GM23338 (cell line): ENCODE results near the gene DGKB. TPM values are rescaled to one million over a fixed set of nuclear protein-coding genes. Genes with fewer than 3 reads are reported as not detected.

Source experiments
- ATAC-seq: fragments of 200-7000 bp; cut with Tn5 transposase; 3 replicates; pipeline ENCODE4 v1.9.1; 2020
- DNase-seq: peaks from one replicate; pipeline ENCODE4 v3.0.0-alpha.2; 2015; ENCODE audit warnings: low spot score
- H2AFZ ChIP-seq: fragments of 200-600 bp; sonication (generic); 2 replicates; pipeline ENCODE4 v1.8.0; 2016; ENCODE audit warnings: antibody characterized with exemption, mild to moderate bottlenecking, moderate library complexity
- H3F3A ChIP-seq: fragments of 200-600 bp; sonication (generic); replicated peaks from 2 replicates; pipeline ENCODE4 v1.8.0; 2017; ENCODE audit warnings: antibody characterized with exemption, mixed run types, low read depth
- H3K27ac ChIP-seq: fragments of 200-600 bp; sonication (generic); 2 replicates; pipeline ENCODE4 v1.6.1; 2016; ENCODE audit warnings: low read depth
- H3K27me3 ChIP-seq: fragments of 200-600 bp; sonication (generic); 2 replicates; pipeline ENCODE4 v1.8.0; 2016; ENCODE audit warnings: mild to moderate bottlenecking, mixed run types, moderate library complexity; ENCODE audit not compliant: insufficient read depth
- H3K36me3 ChIP-seq: fragments of 200-600 bp; sonication (generic); 2 replicates; pipeline ENCODE4 v1.8.0; 2016; ENCODE audit warnings: mild to moderate bottlenecking; ENCODE audit not compliant: insufficient read depth
- H3K4me1 ChIP-seq: fragments of 200-600 bp; sonication (generic); 2 replicates; pipeline ENCODE4 v1.8.0; 2016; ENCODE audit warnings: mild to moderate bottlenecking, moderate library complexity; ENCODE audit not compliant: insufficient read depth
- H3K4me2 ChIP-seq: fragments of 200-600 bp; sonication (generic); 2 replicates; pipeline ENCODE4 v1.7.1; 2017; ENCODE audit warnings: mixed run types
- H3K4me3 ChIP-seq: fragments of 200-600 bp; sonication (generic); 2 replicates; pipeline ENCODE4 v1.6.1; 2016; ENCODE audit warnings: mixed run types
- H3K79me2 ChIP-seq: fragments of 200-600 bp; sonication (generic); replicated peaks from 2 replicates; pipeline ENCODE4 v1.8.0; 2017; ENCODE audit warnings: mild to moderate bottlenecking; ENCODE audit not compliant: insufficient read depth
- H3K9me2 ChIP-seq: fragments of 200-600 bp; sonication (generic); 2 replicates; pipeline ENCODE4 v1.8.0; 2017; ENCODE audit not compliant: insufficient read depth
- H4K20me1 ChIP-seq: fragments of 200-600 bp; sonication (generic); replicated peaks from 2 replicates; pipeline ENCODE4 v1.8.0; 2017; ENCODE audit warnings: mild to moderate bottlenecking; ENCODE audit not compliant: insufficient read depth
- H3K27ac Mint-ChIP-seq: 2 replicates; pipeline ENCODE4 v1.8.0; 2020; ENCODE audit warnings: inconsistent platforms, mild to moderate bottlenecking, moderate library complexity, mixed read lengths
- H3K27me3 Mint-ChIP-seq: 3 replicates; pipeline ENCODE4 v1.8.0; 2022; ENCODE audit warnings: low read depth, mild to moderate bottlenecking, moderate library complexity, mixed read lengths, inconsistent platforms; ENCODE audit not compliant: insufficient read depth, poor library complexity
- H3K36me3 Mint-ChIP-seq: 3 replicates; pipeline ENCODE4 v1.8.0; 2021; ENCODE audit warnings: low read depth, mild to moderate bottlenecking, inconsistent platforms, moderate library complexity, mixed read lengths
- H3K4me1 Mint-ChIP-seq: 3 replicates; pipeline ENCODE4 v1.8.0; 2020; ENCODE audit warnings: mild to moderate bottlenecking, inconsistent platforms, mixed read lengths
- H3K4me3 Mint-ChIP-seq: 3 replicates; pipeline ENCODE4 v1.8.0; 2021; ENCODE audit warnings: moderate library complexity, mild to moderate bottlenecking, inconsistent platforms, mixed read lengths
- H3K9me3 Mint-ChIP-seq: 3 replicates; pipeline ENCODE4 v1.8.0; 2020; ENCODE audit warnings: moderate library complexity, mild to moderate bottlenecking, inconsistent platforms, mixed read lengths
- CREB1 ChIP-seq: fragments of 250-450 bp; sonication (Bioruptor Pico); IDR thresholded peaks from 2 replicates; pipeline ENCODE4 v1.5.0; 2020; ENCODE audit warnings: low read depth, mild to moderate bottlenecking, moderate library complexity
- ETS1 ChIP-seq: IDR thresholded peaks from 2 replicates; pipeline ENCODE4 v1.6.1; 2016; ENCODE audit warnings: antibody characterized with exemption
- EZH2 ChIP-seq: fragments of 200-600 bp; sonication (generic); IDR thresholded peaks from one replicate; pipeline ENCODE4 v1.8.0; 2017; ENCODE audit warnings: antibody characterized with exemption, mild to moderate bottlenecking, low read depth; ENCODE audit not compliant: unreplicated experiment
- EZH2phosphoT487 ChIP-seq: fragments of 200-600 bp; sonication (generic); IDR thresholded peaks from one replicate; pipeline ENCODE4 v1.8.1; 2018; ENCODE audit warnings: antibody characterized with exemption; ENCODE audit not compliant: unreplicated experiment
- JUNB ChIP-seq: IDR thresholded peaks from one replicate; pipeline ENCODE4 v1.6.1; 2016; ENCODE audit warnings: antibody characterized with exemption; ENCODE audit not compliant: unreplicated experiment
- NANOG ChIP-seq: IDR thresholded peaks from 2 replicates; pipeline ENCODE4 v1.6.1; 2016; ENCODE audit warnings: antibody characterized with exemption, borderline replicate concordance
- POLR2AphosphoS5 ChIP-seq: IDR thresholded peaks from 2 replicates; pipeline ENCODE4 v1.6.1; 2016; ENCODE audit warnings: antibody characterized with exemption, low read depth
- STAT1 ChIP-seq: IDR thresholded peaks from one replicate; pipeline ENCODE4 v1.6.1; 2016; ENCODE audit warnings: antibody characterized with exemption; ENCODE audit not compliant: unreplicated experiment
- ZNF114 ChIP-seq: fragments of 250-450 bp; sonication (Bioruptor Pico); IDR thresholded peaks from 2 replicates; pipeline ENCODE4 v1.5.0; 2020; ENCODE audit warnings: mild to moderate bottlenecking, moderate library complexity
- ZNF331 ChIP-seq: fragments of 250-450 bp; sonication (Bioruptor Pico); IDR thresholded peaks from 2 replicates; pipeline ENCODE4 v1.5.0; 2020; ENCODE audit warnings: low read depth, mild to moderate bottlenecking, moderate library complexity
- ZNF462 ChIP-seq: fragments of 250-450 bp; sonication (Bioruptor Pico); IDR thresholded peaks from 2 replicates; pipeline ENCODE4 v1.5.0; 2020; ENCODE audit warnings: mild to moderate bottlenecking, moderate library complexity
- polyA plus RNA-seq: library from polyadenylated mRNA; unstranded; fragments of >200 nt; fragmentation: Nextera tagmentation; extraction: Ambion mirVana; gene quantifications from 2 replicates; pipeline ENCODE4 v1.2.1, GENCODE V29; 2016
- total RNA-seq: library from RNA; depleted of rRNA; stranded (reverse); fragments of >200 nt; shearing (Covaris generic); gene quantifications from 2 replicates; pipeline ENCODE4 v1.2.3, GENCODE V29; 2014
- TF ChIP-seq, protein P1 (sequence below), 2 experiments: fragments of 200-600 bp in 1 of 2; sonication (generic) in 1 of 2; conservative IDR thresholded peaks; 2 replicates each; pipeline versions ENCODE4 v1.5.1 to v1.6.1; 2016 to 2017; ENCODE audit warnings: antibody characterized with exemption in 2 of 2, low read depth in 2 of 2, mild to moderate bottlenecking in 2 of 2, moderate library complexity in 1 of 2
- TF ChIP-seq, protein P2 (sequence below): IDR thresholded peaks from one replicate; pipeline ENCODE4 v1.6.1; 2018; ENCODE audit warnings: antibody characterized with exemption; ENCODE audit not compliant: unreplicated experiment

Gene DGKB
- total and polyA plus RNA-seq, 2 experiments from 2014 or later: 4.8 to 11.5 TPM

DNA sequence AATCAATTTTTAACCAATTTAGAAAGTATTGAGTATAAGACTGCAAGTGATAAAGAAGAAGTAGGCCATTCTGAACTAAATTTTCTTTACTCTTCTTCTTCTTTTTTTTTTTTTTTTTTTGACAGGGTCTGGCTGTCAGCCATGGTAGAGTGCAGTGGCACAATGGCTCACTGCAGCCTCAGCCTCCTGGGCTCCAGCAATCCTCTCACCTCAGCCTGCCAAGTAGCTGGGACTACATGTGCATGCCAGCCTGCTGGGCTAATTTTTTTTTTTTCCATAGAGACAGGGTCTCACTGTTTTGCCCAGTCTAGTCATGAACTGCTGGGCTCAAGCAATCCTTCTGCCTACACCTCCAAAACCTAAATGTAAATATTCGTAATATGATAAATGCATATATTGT lies 63.2 kb downstream of the DGKB start:
- no peaks in the 10 kb centered on the region for H3K27me3 Mint-ChIP-seq
- no peak overlapping the region for H3K4me3 Mint-ChIP-seq
- H3K9me3 Mint-ChIP-seq: no peaks in the 10 kb centered on the region
- peaks cover 37% of the 10 kb centered on the region for H3K4me1 Mint-ChIP-seq
- DNase-seq: no peak
- peaks cover 34% of the 10 kb centered on the region for H3K4me1 ChIP-seq
- no peak overlapping the region for H3K27ac ChIP-seq
- no peak overlapping the region for H3K4me2 ChIP-seq
- TF ChIP-seq ZNF114 (CRISPR knock-in tag): no peak
- no peak for TF ChIP-seq ZNF462
- TF ChIP-seq, protein P1, sequence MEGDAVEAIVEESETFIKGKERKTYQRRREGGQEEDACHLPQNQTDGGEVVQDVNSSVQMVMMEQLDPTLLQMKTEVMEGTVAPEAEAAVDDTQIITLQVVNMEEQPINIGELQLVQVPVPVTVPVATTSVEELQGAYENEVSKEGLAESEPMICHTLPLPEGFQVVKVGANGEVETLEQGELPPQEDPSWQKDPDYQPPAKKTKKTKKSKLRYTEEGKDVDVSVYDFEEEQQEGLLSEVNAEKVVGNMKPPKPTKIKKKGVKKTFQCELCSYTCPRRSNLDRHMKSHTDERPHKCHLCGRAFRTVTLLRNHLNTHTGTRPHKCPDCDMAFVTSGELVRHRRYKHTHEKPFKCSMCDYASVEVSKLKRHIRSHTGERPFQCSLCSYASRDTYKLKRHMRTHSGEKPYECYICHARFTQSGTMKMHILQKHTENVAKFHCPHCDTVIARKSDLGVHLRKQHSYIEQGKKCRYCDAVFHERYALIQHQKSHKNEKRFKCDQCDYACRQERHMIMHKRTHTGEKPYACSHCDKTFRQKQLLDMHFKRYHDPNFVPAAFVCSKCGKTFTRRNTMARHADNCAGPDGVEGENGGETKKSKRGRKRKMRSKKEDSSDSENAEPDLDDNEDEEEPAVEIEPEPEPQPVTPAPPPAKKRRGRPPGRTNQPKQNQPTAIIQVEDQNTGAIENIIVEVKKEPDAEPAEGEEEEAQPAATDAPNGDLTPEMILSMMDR (conservative IDR thresholded peaks at IDR 0.05; ENCODE audit: low read depth in 2 of 2): no peak
- TF ChIP-seq, protein P2, sequence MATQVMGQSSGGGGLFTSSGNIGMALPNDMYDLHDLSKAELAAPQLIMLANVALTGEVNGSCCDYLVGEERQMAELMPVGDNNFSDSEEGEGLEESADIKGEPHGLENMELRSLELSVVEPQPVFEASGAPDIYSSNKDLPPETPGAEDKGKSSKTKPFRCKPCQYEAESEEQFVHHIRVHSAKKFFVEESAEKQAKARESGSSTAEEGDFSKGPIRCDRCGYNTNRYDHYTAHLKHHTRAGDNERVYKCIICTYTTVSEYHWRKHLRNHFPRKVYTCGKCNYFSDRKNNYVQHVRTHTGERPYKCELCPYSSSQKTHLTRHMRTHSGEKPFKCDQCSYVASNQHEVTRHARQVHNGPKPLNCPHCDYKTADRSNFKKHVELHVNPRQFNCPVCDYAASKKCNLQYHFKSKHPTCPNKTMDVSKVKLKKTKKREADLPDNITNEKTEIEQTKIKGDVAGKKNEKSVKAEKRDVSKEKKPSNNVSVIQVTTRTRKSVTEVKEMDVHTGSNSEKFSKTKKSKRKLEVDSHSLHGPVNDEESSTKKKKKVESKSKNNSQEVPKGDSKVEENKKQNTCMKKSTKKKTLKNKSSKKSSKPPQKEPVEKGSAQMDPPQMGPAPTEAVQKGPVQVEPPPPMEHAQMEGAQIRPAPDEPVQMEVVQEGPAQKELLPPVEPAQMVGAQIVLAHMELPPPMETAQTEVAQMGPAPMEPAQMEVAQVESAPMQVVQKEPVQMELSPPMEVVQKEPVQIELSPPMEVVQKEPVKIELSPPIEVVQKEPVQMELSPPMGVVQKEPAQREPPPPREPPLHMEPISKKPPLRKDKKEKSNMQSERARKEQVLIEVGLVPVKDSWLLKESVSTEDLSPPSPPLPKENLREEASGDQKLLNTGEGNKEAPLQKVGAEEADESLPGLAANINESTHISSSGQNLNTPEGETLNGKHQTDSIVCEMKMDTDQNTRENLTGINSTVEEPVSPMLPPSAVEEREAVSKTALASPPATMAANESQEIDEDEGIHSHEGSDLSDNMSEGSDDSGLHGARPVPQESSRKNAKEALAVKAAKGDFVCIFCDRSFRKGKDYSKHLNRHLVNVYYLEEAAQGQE: no peak
- no peak for TF ChIP-seq POLR2AphosphoS5
- TF ChIP-seq EZH2: no peak
- TF ChIP-seq EZH2phosphoT487: no peak
- no peak for TF ChIP-seq CREB1
- no peak for TF ChIP-seq ETS1
- TF ChIP-seq JUNB: no peak
- TF ChIP-seq NANOG: no peak
- no peak for TF ChIP-seq STAT1
- no peak for TF ChIP-seq ZNF331 (CRISPR knock-in tag)
- H3F3A ChIP-seq: no peaks in the 10 kb centered on the region
- no peaks in the 10 kb centered on the region for H3K36me3 ChIP-seq
- no peaks in the 10 kb centered on the region for H3K36me3 Mint-ChIP-seq
- no peak overlapping the region for H2AFZ ChIP-seq
- ATAC-seq: no peak
- no peaks in the 10 kb centered on the region for H3K9me2 ChIP-seq
- no peaks in the 10 kb centered on the region for H3K27me3 ChIP-seq
- no peaks in the 10 kb centered on the region for H4K20me1 ChIP-seq
- no peak overlapping the region for H3K4me3 ChIP-seq
- H3K27ac Mint-ChIP-seq: no peak overlapping the region
- H3K79me2 ChIP-seq: no peaks in the 10 kb centered on the region
